Right atrium auricular region (tissue), 2 donors: ENCODE measurements around the gene SEC31B. TPM values are rescaled to one million over a fixed set of nuclear protein-coding genes. Genes with fewer than 3 reads are reported as not detected.

Source experiments
- DNase-seq: peaks from one replicate; pipeline ENCODE4 v3.0.0-alpha.2; 2019; ENCODE audit warnings: low spot score
- H3K27ac ChIP-seq, 2 donors: fragments of 200-600 bp; sonication (generic); 1 replicate in 1 of 2; 2 replicates in 1 of 2; pipeline ENCODE4 v1.5.1; 2016 to 2019
- H3K27me3 ChIP-seq, 2 donors: fragments of 200-600 bp; sonication (generic); one replicate each; pipeline versions ENCODE4 v1.5.1 to v1.6.0; 2017 to 2019
- H3K36me3 ChIP-seq: fragments of 200-600 bp; sonication (generic); one replicate; pipeline ENCODE4 v1.5.1; 2016
- H3K4me1 ChIP-seq, 2 donors: fragments of 200-600 bp; sonication (generic); one replicate each; pipeline versions ENCODE4 v1.5.1 to v1.6.0; 2017 to 2019
- H3K4me3 ChIP-seq, 2 donors: fragments of 200-600 bp; sonication (generic); 1 replicate in 1 of 2; 2 replicates in 1 of 2; pipeline ENCODE4 v1.5.1; 2017 to 2019; ENCODE audit warnings: mild to moderate bottlenecking in 1 of 2, moderate library complexity in 1 of 2
- H3K9me3 ChIP-seq, 2 donors: fragments of 200-600 bp; sonication (generic); one replicate each; pipeline ENCODE4 v1.5.1; 2019
- CTCF ChIP-seq, 2 donors: fragments of 200-600 bp; sonication (generic); IDR thresholded peaks; one replicate each; pipeline ENCODE4 v1.5.1; 2019; ENCODE audit warnings: antibody characterized with exemption in 2 of 2
- total RNA-seq, 2 donors: library from RNA; depleted of rRNA; stranded (reverse); fragments of >200 nt; gene quantifications; one replicate each; pipeline ENCODE4 v1.1.0, GENCODE V29; 2016

The SEC31B gene
- 1 to 10 TPM; 2.0 to 4.5 TPM for total RNA-seq

- Histone ChIP-seq H3K4me3 (peak within 1 kb of the TSS; percentile 53 to 58), H3K27me3 (no peaks in the 10 kb centered on the region), H3K9me3 (no peaks in the 10 kb centered on the region), H3K27ac (peak within 1 kb of the TSS; percentile 54 to 73), H3K36me3 (peaks cover 17% of the 10 kb centered on the region), H3K4me1 (peaks cover 0 to 17% of the 10 kb centered on the region in 2 donors)
- no peak for TF ChIP-seq CTCF (IDR thresholded peaks at IDR 0.05)
- DNase-seq = no peak
These were observed at the start of gene SEC31B for GRCh38 chr10:100519311-100520051. TSS of gene SEC31B (minus strand) at chr10:100519861. CDS start at chr10:100516952, 2,909 bp downstream.

- no peak overlapping the region for H3K4me3 ChIP-seq
- H3K36me3 ChIP-seq = no peaks in the 10 kb centered on the region
- no peak for DNase-seq
- no peak for TF ChIP-seq CTCF (IDR thresholded peaks at IDR 0.05)
- no peaks in the 10 kb centered on the region for H3K4me1 ChIP-seq
- H3K27ac ChIP-seq = no peak overlapping the region
- no peaks in the 10 kb centered on the region for H3K9me3 ChIP-seq
- H3K27me3 ChIP-seq = no peaks in the 10 kb centered on the region
These were observed 49.3 kb upstream of the SEC31B start for GRCh38 chr10:100568912-100569311.

GRCh38 chr10:100567826-100568225 is 48.2 kb upstream of the SEC31B start:
- no peak overlapping the region for H3K27ac ChIP-seq
- H3K27me3 ChIP-seq = no peaks in the 10 kb centered on the region
- H3K4me1 ChIP-seq = peaks cover 0 to 1% of the 10 kb centered on the region in 2 donors
- no peak overlapping the region for H3K4me3 ChIP-seq
- TF ChIP-seq CTCF (IDR thresholded peaks at IDR 0.05) = no peak
- DNase-seq = no peak
- no peaks in the 10 kb centered on the region for H3K9me3 ChIP-seq
- H3K36me3 ChIP-seq = no peaks in the 10 kb centered on the region

- no peak overlapping the region for H3K27ac ChIP-seq
- peaks cover 0 to 7% of the 10 kb centered on the region in 2 donors for H3K4me1 ChIP-seq
- no peak for TF ChIP-seq CTCF (IDR thresholded peaks at IDR 0.05)
- DNase-seq = no peak
- no peaks in the 10 kb centered on the region for H3K27me3 ChIP-seq
- H3K9me3 ChIP-seq = no peaks in the 10 kb centered on the region
- no peaks in the 10 kb centered on the region for H3K36me3 ChIP-seq
- no peak overlapping the region for H3K4me3 ChIP-seq
These were observed 47.6 kb upstream of the SEC31B start for GRCh38 chr10:100567249-100567648.

GRCh38 chr10:100566561-100566960 is 46.9 kb upstream of the SEC31B start:
- no peaks in the 10 kb centered on the region for H3K27me3 ChIP-seq
- no peak for DNase-seq
- H3K27ac ChIP-seq = no peak overlapping the region
- no peak for TF ChIP-seq CTCF (IDR thresholded peaks at IDR 0.05)
- no peak overlapping the region for H3K4me3 ChIP-seq
- no peaks in the 10 kb centered on the region for H3K36me3 ChIP-seq
- no peaks in the 10 kb centered on the region for H3K9me3 ChIP-seq
- H3K4me1 ChIP-seq = peaks cover 0 to 14% of the 10 kb centered on the region in 2 donors
